SK-N-SH (cell line): ENCODE measurements around the gene INPP5A. TPM values are rescaled to one million over a fixed set of nuclear protein-coding genes. Genes with fewer than 3 reads are reported as not detected.

Experiments
- CTCF ChIA-PET: fragments of 300-600, 350-600 bp; formaldehyde crosslinking; extraction: SDS; loops from one replicate; lab custom pipeline; 2021; lab: Yijun Ruan, JAX
- POLR2A ChIA-PET: fragments of 350-600 bp; sonication (Branson Sonifier 250); formaldehyde crosslinking; extraction: SDS; loops from one replicate; lab custom pipeline; 2020; ENCODE audit warnings: antibody characterized with exemption, inconsistent platforms; lab: Yijun Ruan, JAX
- DNase-seq: peaks from one replicate; pipeline ENCODE4 v3.0.0; 2012
- H2AFZ ChIP-seq: fragments of 200-600 bp; sonication (generic); 2 replicates; pipeline ENCODE4 v1.8.1; 2016; ENCODE audit warnings: antibody characterized with exemption, mild to moderate bottlenecking, low read depth
- H3F3A ChIP-seq: fragments of 200-600 bp; sonication (generic); replicated peaks from 2 replicates; pipeline ENCODE3; 2016; ENCODE audit warnings: antibody characterized with exemption, mild to moderate bottlenecking; ENCODE audit not compliant: insufficient read depth
- H3K27ac ChIP-seq, 2 experiments: fragments of 200-500 bp in 1 of 2; fragments of 200-600 bp in 1 of 2; sonication (Bioruptor generic) in 1 of 2; sonication (generic), shearing (Covaris generic) in 1 of 2; 2 replicates each; pipeline versions ENCODE4 v1.5.1 to v1.6.1; 2014 to 2016; ENCODE audit warnings: low read depth in 2 of 2, inconsistent platforms in 1 of 2, low read length in 1 of 2, mild to moderate bottlenecking in 1 of 2, mixed read lengths in 1 of 2
- H3K27me3 ChIP-seq: fragments of 200-600 bp; sonication (generic), shearing (Covaris generic); 2 replicates; pipeline ENCODE4 v1.6.1; 2016; ENCODE audit warnings: mixed run types; ENCODE audit not compliant: insufficient read depth
- H3K36me3 ChIP-seq, 2 experiments: fragments of 200-500 bp in 1 of 2; fragments of 200-600 bp in 1 of 2; sonication (Bioruptor generic) in 1 of 2; sonication (generic) in 1 of 2; replicated peaks in 1 of 2; 2 replicates each; pipeline versions ENCODE3 to v1.5.1; 2014 to 2016; ENCODE audit warnings: low read length in 1 of 2, mild to moderate bottlenecking in 1 of 2; ENCODE audit not compliant: insufficient read depth in 2 of 2, control insufficient read depth in 1 of 2
- H3K4me1 ChIP-seq, 2 experiments: fragments of 200-500 bp in 1 of 2; fragments of 200-600 bp in 1 of 2; sonication (Bioruptor generic) in 1 of 2; sonication (generic), shearing (Covaris generic) in 1 of 2; 2 replicates each; pipeline versions ENCODE4 v1.5.1 to v1.6.1; 2014 to 2016; ENCODE audit warnings: low read depth in 1 of 2, low read length in 1 of 2, mixed run types in 1 of 2; ENCODE audit not compliant: insufficient read depth in 2 of 2, control insufficient read depth in 1 of 2
- H3K4me2 ChIP-seq: fragments of 200-600 bp; sonication (generic), shearing (Covaris generic); 2 replicates; pipeline ENCODE4 v1.6.1; 2017; ENCODE audit warnings: mixed run types
- H3K4me3 ChIP-seq, 2 experiments: fragments of 200-500 bp in 1 of 2; fragments of 200-600 bp in 1 of 2; sonication (Bioruptor generic) in 1 of 2; sonication (generic), shearing (Covaris generic) in 1 of 2; 2 replicates each; pipeline versions ENCODE4 v1.5.1 to v1.8.1; 2014 to 2016; ENCODE audit warnings: low read depth in 2 of 2, inconsistent platforms in 1 of 2, low read length in 1 of 2, mild to moderate bottlenecking in 1 of 2, mixed read lengths in 1 of 2, moderate library complexity in 1 of 2
- H3K79me2 ChIP-seq: fragments of 200-600 bp; sonication (generic); 2 replicates; pipeline ENCODE4 v1.8.1; 2017; ENCODE audit warnings: mild to moderate bottlenecking; ENCODE audit not compliant: insufficient read depth
- H3K9ac ChIP-seq: fragments of 200-600 bp; sonication (generic); 2 replicates; pipeline ENCODE4 v1.6.1; 2017; ENCODE audit warnings: mixed run types
- H3K9me2 ChIP-seq: fragments of 200-600 bp; sonication (generic); 2 replicates; pipeline ENCODE4 v1.6.1; 2017; ENCODE audit warnings: mixed run types
- H3K9me3 ChIP-seq: fragments of 200-600 bp; sonication (generic); 2 replicates; pipeline ENCODE4 v1.6.1; 2017; ENCODE audit warnings: mixed run types, mild to moderate bottlenecking, moderate library complexity
- H4K20me1 ChIP-seq: fragments of 200-600 bp; sonication (generic); 2 replicates; pipeline ENCODE4 v1.6.1; 2017; ENCODE audit warnings: mild to moderate bottlenecking, mixed run types; ENCODE audit not compliant: insufficient read depth
- EP300 ChIP-seq, 2 experiments: IDR thresholded peaks; 2 replicates each; pipeline versions ENCODE4 v1.4.0 to v1.6.1; 2012; ENCODE audit warnings: borderline replicate concordance in 1 of 2, low read depth in 1 of 2, low read length in 1 of 2
- FOXM1 ChIP-seq: IDR thresholded peaks from 2 replicates; pipeline ENCODE4 v1.4.0; 2012; ENCODE audit warnings: low read depth, mild to moderate bottlenecking
- GABPA ChIP-seq: IDR thresholded peaks from 2 replicates; pipeline ENCODE4 v1.4.0; 2012; ENCODE audit warnings: low read depth, mild to moderate bottlenecking
- JUND ChIP-seq: IDR thresholded peaks from 2 replicates; pipeline ENCODE4 v1.4.0; 2012
- MEF2A ChIP-seq: IDR thresholded peaks from 2 replicates; pipeline ENCODE4 v1.4.0; 2012; ENCODE audit warnings: low read depth, borderline replicate concordance
- NRF1 ChIP-seq: IDR thresholded peaks from 2 replicates; pipeline ENCODE4 v1.6.1; 2012; ENCODE audit warnings: low read depth, mild to moderate bottlenecking, low read length
- SIN3A ChIP-seq: IDR thresholded peaks from 2 replicates; pipeline ENCODE4 v1.6.1; 2012; ENCODE audit warnings: low read depth, mild to moderate bottlenecking, low read length, moderate library complexity, borderline replicate concordance
- SMC3 ChIP-seq: IDR thresholded peaks from 2 replicates; pipeline ENCODE4 v1.6.1; 2012; ENCODE audit warnings: low read depth, low read length, improper control_type of control experiment
- TAF1 ChIP-seq: IDR thresholded peaks from 2 replicates; pipeline ENCODE4 v1.6.1; 2012; ENCODE audit warnings: low read depth, mild to moderate bottlenecking, low read length, moderate library complexity, borderline replicate concordance
- WGBS: methylation state at CpG from one replicate; pipeline ENCODE4 v1.1.6; 2017; ENCODE audit warnings: low lambda C conversion rate; 5-methylcytosine and 5-hydroxymethylcytosine counted together
- polyA plus RNA-seq, 3 experiments: library from polyadenylated mRNA; depleted of rRNA; stranded (reverse); fragments of >200 nt; gene quantifications; 2 replicates each; pipeline ENCODE4 v1.2.3, GENCODE V29; 2012
- TF ChIP-seq, protein P1 (sequence below): IDR thresholded peaks from 2 replicates; pipeline ENCODE4 v1.4.0; 2012; ENCODE audit warnings: low read depth, borderline replicate concordance
- TF ChIP-seq, protein P2 (sequence below): fragments of 150-350 bp; IDR thresholded peaks from 2 replicates; pipeline ENCODE4 v1.6.1; 2017; ENCODE audit warnings: antibody characterized with exemption, low read length, low read depth, borderline replicate concordance

The INPP5A gene
- polyA plus RNA-seq, 1 of the 3 experiments (the other 2 are of a cell fraction): 12.0 TPM

DNA sequence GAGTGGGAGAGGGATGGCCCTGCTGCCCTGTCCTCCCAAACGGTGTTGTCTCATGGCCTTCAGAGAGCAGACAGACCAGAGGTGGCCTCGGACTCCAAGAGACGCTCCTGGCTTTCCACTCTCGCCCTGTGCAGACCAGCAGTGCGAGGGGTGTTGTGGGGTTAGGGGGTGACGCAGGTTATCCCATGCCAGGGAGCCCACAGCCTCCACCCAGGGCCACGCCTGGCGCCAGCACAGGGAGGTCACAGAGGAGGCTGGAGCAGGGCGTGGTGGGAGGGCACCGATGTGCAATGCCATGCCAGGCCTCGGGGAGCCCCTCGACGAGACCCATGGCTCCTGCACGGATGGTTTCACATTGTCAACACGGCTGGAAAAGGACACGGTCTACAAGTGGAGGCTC is 52.1 kb downstream of the INPP5A start:
- POLR2A ChIA-PET: no interaction called here
- no peak overlapping the region for H3K4me2 ChIP-seq
- no peak overlapping the region for H2AFZ ChIP-seq
- WGBS: 99% methylated on average over 13 of the region's 16 CpGs
- H3K9me2 ChIP-seq: no peaks in the 10 kb centered on the region
- no peaks in the 10 kb centered on the region for H3K27me3 ChIP-seq
- H3F3A ChIP-seq: peaks cover 3% of the 10 kb centered on the region
- H3K9ac ChIP-seq: no peak overlapping the region
- no peak overlapping the region for H3K4me3 ChIP-seq
- peaks cover 74% of the 10 kb centered on the region for H3K79me2 ChIP-seq
- H3K27ac ChIP-seq: no peak overlapping the region
- CTCF ChIA-PET: no interaction called here
- H4K20me1 ChIP-seq: peaks cover 14% of the 10 kb centered on the region; the same call in 1 of the 2 replicates
- no peak for DNase-seq
- H3K4me1 ChIP-seq: peaks cover 5 to 11% of the 10 kb centered on the region in 2 experiments; a peak in 1 of 4 replicates
- no peaks in the 10 kb centered on the region for H3K36me3 ChIP-seq
- H3K9me3 ChIP-seq: no peaks in the 10 kb centered on the region
- TF ChIP-seq, protein P1, sequence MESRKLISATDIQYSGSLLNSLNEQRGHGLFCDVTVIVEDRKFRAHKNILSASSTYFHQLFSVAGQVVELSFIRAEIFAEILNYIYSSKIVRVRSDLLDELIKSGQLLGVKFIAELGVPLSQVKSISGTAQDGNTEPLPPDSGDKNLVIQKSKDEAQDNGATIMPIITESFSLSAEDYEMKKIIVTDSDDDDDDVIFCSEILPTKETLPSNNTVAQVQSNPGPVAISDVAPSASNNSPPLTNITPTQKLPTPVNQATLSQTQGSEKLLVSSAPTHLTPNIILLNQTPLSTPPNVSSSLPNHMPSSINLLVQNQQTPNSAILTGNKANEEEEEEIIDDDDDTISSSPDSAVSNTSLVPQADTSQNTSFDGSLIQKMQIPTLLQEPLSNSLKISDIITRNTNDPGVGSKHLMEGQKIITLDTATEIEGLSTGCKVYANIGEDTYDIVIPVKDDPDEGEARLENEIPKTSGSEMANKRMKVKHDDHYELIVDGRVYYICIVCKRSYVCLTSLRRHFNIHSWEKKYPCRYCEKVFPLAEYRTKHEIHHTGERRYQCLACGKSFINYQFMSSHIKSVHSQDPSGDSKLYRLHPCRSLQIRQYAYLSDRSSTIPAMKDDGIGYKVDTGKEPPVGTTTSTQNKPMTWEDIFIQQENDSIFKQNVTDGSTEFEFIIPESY: no peak
- TF ChIP-seq, all 33 proteins: peak for 0

DNA sequence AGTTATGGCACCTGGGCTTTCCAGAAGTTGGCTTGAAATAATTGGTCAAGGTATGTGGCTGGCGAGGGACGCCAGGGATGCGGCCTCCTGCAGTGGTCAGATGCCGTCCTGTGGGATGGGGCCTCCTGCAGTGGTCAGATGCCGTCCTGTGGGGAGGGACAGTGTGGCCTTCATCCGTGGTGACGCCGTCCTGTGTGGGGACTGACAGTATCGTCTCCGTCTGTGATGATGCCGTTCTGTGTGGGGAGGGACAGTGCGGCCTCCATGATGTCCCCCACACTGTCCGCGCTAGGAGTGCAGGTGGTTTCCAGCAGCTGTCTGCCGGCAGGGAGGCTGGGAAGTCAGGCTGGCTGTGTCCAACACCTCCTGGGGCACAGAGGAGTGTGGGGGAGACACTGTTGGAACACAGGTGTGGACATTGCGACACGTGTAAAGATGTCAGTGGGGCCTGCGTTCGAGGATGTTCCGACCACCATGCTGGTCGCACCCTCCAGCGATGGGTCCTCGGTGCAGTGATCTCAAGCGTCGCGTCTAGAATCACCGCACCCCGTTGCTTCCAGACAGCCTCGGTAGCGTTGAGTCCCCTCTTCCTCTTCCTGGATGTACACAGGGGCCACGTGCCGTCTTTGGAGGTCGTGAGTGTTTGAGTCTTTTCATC is 52.6 kb downstream of the INPP5A start:
- Histone ChIP-seq H3K36me3 (no peaks in the 10 kb centered on the region), H3K27me3 (no peaks in the 10 kb centered on the region), H3K79me2 (peaks cover 75% of the 10 kb centered on the region), H4K20me1 (peaks cover 8% of the 10 kb centered on the region; the same call in 1 of the 2 replicates), H3K9me2 (no peaks in the 10 kb centered on the region), H3F3A (peaks cover 3% of the 10 kb centered on the region), H2AFZ (no peak overlapping the region), H3K9me3 (no peaks in the 10 kb centered on the region), H3K27ac (no peak overlapping the region), H3K4me1 (peaks cover 5 to 11% of the 10 kb centered on the region in 2 experiments; a peak in 1 of 4 replicates), H3K4me3 (no peak overlapping the region), H3K4me2 (no peak overlapping the region), H3K9ac (no peak overlapping the region)
- DNase-seq: no peak
- ChIA-PET POLR2A (no interaction called here), CTCF (no interaction called here)
- no peak for TF ChIP-seq NRF1
- TF ChIP-seq, protein P1: no peak
- no peak for TF ChIP-seq GABPA
- TF ChIP-seq SMC3: no peak
- TF ChIP-seq, protein P2, sequence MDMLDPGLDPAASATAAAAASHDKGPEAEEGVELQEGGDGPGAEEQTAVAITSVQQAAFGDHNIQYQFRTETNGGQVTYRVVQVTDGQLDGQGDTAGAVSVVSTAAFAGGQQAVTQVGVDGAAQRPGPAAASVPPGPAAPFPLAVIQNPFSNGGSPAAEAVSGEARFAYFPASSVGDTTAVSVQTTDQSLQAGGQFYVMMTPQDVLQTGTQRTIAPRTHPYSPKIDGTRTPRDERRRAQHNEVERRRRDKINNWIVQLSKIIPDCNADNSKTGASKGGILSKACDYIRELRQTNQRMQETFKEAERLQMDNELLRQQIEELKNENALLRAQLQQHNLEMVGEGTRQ: no peak
- TF ChIP-seq JUND: no peak
- no peak for TF ChIP-seq MEF2A
- no peak for TF ChIP-seq SIN3A
- no peak for TF ChIP-seq EP300 (IDR thresholded peaks at IDR 0.05; ENCODE audit: borderline replicate concordance in 1 of 2, low read depth in 1 of 2, low read length in 1 of 2)
- TF ChIP-seq FOXM1: no peak
- TF ChIP-seq TAF1: no peak
- 96% methylated on average over 17 of the region's 33 CpGs for WGBS
